ENCODE data around the gene TENM3.

Gene TENM3

DNA sequence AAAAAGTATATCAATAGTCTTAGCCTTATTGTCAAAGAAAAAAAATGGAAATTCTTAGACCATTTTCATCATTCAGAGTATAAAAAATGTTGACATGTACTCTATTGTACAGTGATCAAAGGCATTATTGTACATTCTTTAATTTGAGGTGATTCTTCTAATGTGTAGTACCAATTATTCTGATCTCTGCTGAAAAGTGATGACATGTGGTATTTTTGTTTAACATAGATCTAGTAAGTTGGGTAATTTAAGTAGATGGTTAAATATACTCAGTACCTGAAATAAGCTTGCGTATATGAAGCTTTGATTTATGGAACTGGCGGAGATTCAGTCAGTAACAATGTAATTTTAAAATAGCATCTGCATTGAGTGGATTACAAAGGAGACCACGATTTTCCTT lies 5.1 kb downstream of the TENM3 start:
- H3K27me3 ChIP-seq (ENCODE audit: insufficient read depth, low read length, poor library complexity) = no peaks in the 10 kb centered on the region
- H3K23ac ChIP-seq (ENCODE audit: low read length) = no peak overlapping the region
- H3K4me1 ChIP-seq (ENCODE audit: control insufficient read depth, low read depth, low read length) = peaks cover 2% of the 10 kb centered on the region
- H2BK5ac ChIP-seq (ENCODE audit: low read length) = no peak overlapping the region
- no peak overlapping the region for H2AK5ac ChIP-seq (ENCODE audit: low read length)
- H4K8ac ChIP-seq (ENCODE audit: low read depth, low read length) = no peak overlapping the region
- no peak overlapping the region for H3K4ac ChIP-seq (ENCODE audit: low read depth, low read length)
- no peak for DNase-seq
- no peak overlapping the region for H3K56ac ChIP-seq (ENCODE audit: low read length)
- no peak overlapping the region for H3K9ac ChIP-seq (ENCODE audit: low read length)
- no peak overlapping the region for H3K18ac ChIP-seq (ENCODE audit: low read length)
- H3K4me2 ChIP-seq (ENCODE audit: low read length) = no peak overlapping the region
- H3K79me2 ChIP-seq (ENCODE audit: control insufficient read depth, insufficient read depth, low read length) = peaks cover 1% of the 10 kb centered on the region
- H3K4me3 ChIP-seq (ENCODE audit: low read length) = no peak overlapping the region
- no CpG with 5 or more reads among the region's 3 CpGs for WGBS (ENCODE audit: extremely low coverage, insufficient coverage, low lambda C conversion rate)
- no peak overlapping the region for H4K5ac ChIP-seq (ENCODE audit: low read length)
- no peak overlapping the region for H2BK15ac ChIP-seq (replicated peaks; ENCODE audit: low read depth)
- no peak overlapping the region for H3K27ac ChIP-seq (ENCODE audit: low read depth, low read length)
- H3K79me1 ChIP-seq (ENCODE audit: low read length) = peaks cover 2% of the 10 kb centered on the region
- H2BK120ac ChIP-seq (ENCODE audit: low read depth, low read length) = no peak overlapping the region
- no peaks in the 10 kb centered on the region for H3K36me3 ChIP-seq (ENCODE audit: control insufficient read depth, insufficient read depth, low read length)

- Histone ChIP-seq H3K4me2 (ENCODE audit: low read length) (no peak overlapping the region), H3K4me1 (ENCODE audit: control insufficient read depth, low read depth, low read length) (peaks cover 2% of the 10 kb centered on the region), H3K9ac (ENCODE audit: low read length) (no peak overlapping the region), H3K18ac (ENCODE audit: low read length) (no peak overlapping the region), H2AK5ac (ENCODE audit: low read length) (no peak overlapping the region), H3K36me3 (ENCODE audit: control insufficient read depth, insufficient read depth, low read length) (no peaks in the 10 kb centered on the region), H2BK15ac (replicated peaks; ENCODE audit: low read depth) (no peak overlapping the region), H3K27me3 (ENCODE audit: insufficient read depth, low read length, poor library complexity) (no peaks in the 10 kb centered on the region), H3K4ac (ENCODE audit: low read depth, low read length) (no peak overlapping the region), H3K27ac (ENCODE audit: low read depth, low read length) (no peak overlapping the region), H4K8ac (ENCODE audit: low read depth, low read length) (no peak overlapping the region), H3K79me2 (ENCODE audit: control insufficient read depth, insufficient read depth, low read length) (peaks cover 1% of the 10 kb centered on the region), H3K4me3 (ENCODE audit: low read length) (no peak overlapping the region), H2BK5ac (ENCODE audit: low read length) (no peak overlapping the region), H3K79me1 (ENCODE audit: low read length) (peaks cover 2% of the 10 kb centered on the region), H4K5ac (ENCODE audit: low read length) (no peak overlapping the region), H2BK120ac (ENCODE audit: low read depth, low read length) (no peak overlapping the region), H3K56ac (ENCODE audit: low read length) (no peak overlapping the region), H3K23ac (ENCODE audit: low read length) (no peak overlapping the region)
- WGBS (ENCODE audit: extremely low coverage, insufficient coverage, low lambda C conversion rate) = no CpG with 5 or more reads among the region's 6 CpGs
- DNase-seq = no peak
Observed at GRCh38 chr4:182250446-182250845, 7.2 kb downstream of the TENM3 start.

DNA sequence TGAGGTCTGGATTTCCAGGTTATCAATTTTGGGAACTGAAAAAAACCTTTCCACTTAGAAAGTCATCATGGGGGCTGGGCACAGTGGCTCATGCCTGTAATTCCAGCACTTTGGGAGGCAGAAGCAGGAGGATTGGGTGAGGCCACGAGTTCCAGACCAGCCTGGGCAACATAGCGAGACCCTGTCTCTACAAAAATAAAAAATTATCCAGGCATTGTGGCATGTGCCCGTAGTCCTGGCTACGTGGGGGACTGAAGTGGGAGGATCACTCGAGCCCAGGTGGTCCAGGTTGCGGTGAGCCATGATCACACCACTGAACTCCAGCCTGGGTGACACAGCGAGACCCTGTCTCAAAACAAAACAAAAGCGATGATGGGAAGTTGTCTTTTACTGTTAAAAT lies 7.9 kb downstream of the TENM3 start:
- Histone ChIP-seq H3K36me3 (ENCODE audit: control insufficient read depth, insufficient read depth, low read length) (no peaks in the 10 kb centered on the region), H2AK5ac (ENCODE audit: low read length) (no peak overlapping the region), H3K79me1 (ENCODE audit: low read length) (peaks cover 2% of the 10 kb centered on the region), H3K27ac (ENCODE audit: low read depth, low read length) (no peak overlapping the region), H3K18ac (ENCODE audit: low read length) (peak overlapping the region; percentile 22), H3K4me3 (ENCODE audit: low read length) (no peak overlapping the region), H4K8ac (ENCODE audit: low read depth, low read length) (no peak overlapping the region), H3K4me1 (ENCODE audit: control insufficient read depth, low read depth, low read length) (peaks cover 2% of the 10 kb centered on the region), H2BK120ac (ENCODE audit: low read depth, low read length) (no peak overlapping the region), H3K56ac (ENCODE audit: low read length) (no peak overlapping the region), H2BK5ac (ENCODE audit: low read length) (no peak overlapping the region), H4K5ac (ENCODE audit: low read length) (no peak overlapping the region), H3K79me2 (ENCODE audit: control insufficient read depth, insufficient read depth, low read length) (peaks cover 1% of the 10 kb centered on the region), H3K4me2 (ENCODE audit: low read length) (no peak overlapping the region), H2BK15ac (replicated peaks; ENCODE audit: low read depth) (no peak overlapping the region), H3K9ac (ENCODE audit: low read length) (no peak overlapping the region), H3K23ac (ENCODE audit: low read length) (no peak overlapping the region), H3K27me3 (ENCODE audit: insufficient read depth, low read length, poor library complexity) (no peaks in the 10 kb centered on the region), H3K4ac (ENCODE audit: low read depth, low read length) (no peak overlapping the region)
- DNase-seq = no peak
- WGBS (ENCODE audit: extremely low coverage, insufficient coverage, low lambda C conversion rate) = no CpG with 5 or more reads among the region's 8 CpGs

- Histone ChIP-seq H4K5ac (ENCODE audit: low read length) (no peak overlapping the region), H3K56ac (ENCODE audit: low read length) (no peak overlapping the region), H3K4me3 (ENCODE audit: low read length) (no peak overlapping the region), H3K4ac (ENCODE audit: low read depth, low read length) (no peak overlapping the region), H3K79me1 (ENCODE audit: low read length) (peaks cover 2% of the 10 kb centered on the region), H3K9ac (ENCODE audit: low read length) (no peak overlapping the region), H2BK120ac (ENCODE audit: low read depth, low read length) (no peak overlapping the region), H2BK15ac (replicated peaks; ENCODE audit: low read depth) (no peak overlapping the region), H3K79me2 (ENCODE audit: control insufficient read depth, insufficient read depth, low read length) (peaks cover 1% of the 10 kb centered on the region), H3K18ac (ENCODE audit: low read length) (no peak overlapping the region), H4K8ac (ENCODE audit: low read depth, low read length) (no peak overlapping the region), H3K4me1 (ENCODE audit: control insufficient read depth, low read depth, low read length) (peaks cover 2% of the 10 kb centered on the region), H3K23ac (ENCODE audit: low read length) (no peak overlapping the region), H3K36me3 (ENCODE audit: control insufficient read depth, insufficient read depth, low read length) (no peaks in the 10 kb centered on the region), H2AK5ac (ENCODE audit: low read length) (no peak overlapping the region), H3K27me3 (ENCODE audit: insufficient read depth, low read length, poor library complexity) (no peaks in the 10 kb centered on the region), H3K4me2 (ENCODE audit: low read length) (no peak overlapping the region), H2BK5ac (ENCODE audit: low read length) (no peak overlapping the region), H3K27ac (ENCODE audit: low read depth, low read length) (no peak overlapping the region)
- DNase-seq = no peak
- WGBS (ENCODE audit: extremely low coverage, insufficient coverage, low lambda C conversion rate) = no CpG with 5 or more reads among the region's 4 CpGs
Observed at GRCh38 chr4:182252220-182252619, 9.0 kb downstream of the TENM3 start.

GRCh38 chr4:182254026-182254780 lies 11.0 kb downstream of the TENM3 start:
- no peak overlapping the region for H3K9ac ChIP-seq (ENCODE audit: low read length)
- H2BK15ac ChIP-seq (replicated peaks; ENCODE audit: low read depth) = peak overlapping the region; percentile 57
- WGBS (ENCODE audit: extremely low coverage, insufficient coverage, low lambda C conversion rate) = no CpG with 5 or more reads among the region's 10 CpGs
- H3K56ac ChIP-seq (ENCODE audit: low read length) = no peak overlapping the region
- H3K27me3 ChIP-seq (ENCODE audit: insufficient read depth, low read length, poor library complexity) = no peaks in the 10 kb centered on the region
- H2AK5ac ChIP-seq (ENCODE audit: low read length) = no peak overlapping the region
- H3K79me2 ChIP-seq (ENCODE audit: control insufficient read depth, insufficient read depth, low read length) = peaks cover 1% of the 10 kb centered on the region
- H4K8ac ChIP-seq (ENCODE audit: low read depth, low read length) = no peak overlapping the region
- DNase-seq = no peak
- H3K4me1 ChIP-seq (ENCODE audit: control insufficient read depth, low read depth, low read length) = peaks cover 2% of the 10 kb centered on the region
- no peak overlapping the region for H3K23ac ChIP-seq (ENCODE audit: low read length)
- no peaks in the 10 kb centered on the region for H3K36me3 ChIP-seq (ENCODE audit: control insufficient read depth, insufficient read depth, low read length)
- peaks cover 2% of the 10 kb centered on the region for H3K79me1 ChIP-seq (ENCODE audit: low read length)
- no peak overlapping the region for H3K4ac ChIP-seq (ENCODE audit: low read depth, low read length)
- peak overlapping the region; percentile 51 for H3K18ac ChIP-seq (ENCODE audit: low read length)
- H3K4me2 ChIP-seq (ENCODE audit: low read length) = no peak overlapping the region
- no peak overlapping the region for H4K5ac ChIP-seq (ENCODE audit: low read length)
- no peak overlapping the region for H2BK5ac ChIP-seq (ENCODE audit: low read length)
- no peak overlapping the region for H2BK120ac ChIP-seq (ENCODE audit: low read depth, low read length)
- H3K4me3 ChIP-seq (ENCODE audit: low read length) = no peak overlapping the region
- no peak overlapping the region for H3K27ac ChIP-seq (ENCODE audit: low read depth, low read length)

Measured in mesendoderm (in vitro differentiated cells).